NB4 (cell line): ENCODE results near the gene KLK3.

Experiments
- MYC ChIP-seq: IDR thresholded peaks from 2 replicates; pipeline ENCODE4 v1.6.1; 2011; ENCODE audit warnings: low read depth, low read length
- POLR2A ChIP-seq: IDR thresholded peaks from 2 replicates; pipeline ENCODE4 v1.6.1; 2011; ENCODE audit warnings: mild to moderate bottlenecking; ENCODE audit not compliant: insufficient read length; ENCODE audit errors: extremely low read depth
- TF ChIP-seq, protein P1 (sequence below): IDR thresholded peaks from one replicate; pipeline ENCODE4 v1.5.1; 2012; ENCODE audit warnings: low read depth, low read length
- TF ChIP-seq, protein P2 (sequence below): IDR thresholded peaks from 2 replicates; pipeline ENCODE4 v1.6.1; 2011; ENCODE audit warnings: low read depth, low read length

DNA sequence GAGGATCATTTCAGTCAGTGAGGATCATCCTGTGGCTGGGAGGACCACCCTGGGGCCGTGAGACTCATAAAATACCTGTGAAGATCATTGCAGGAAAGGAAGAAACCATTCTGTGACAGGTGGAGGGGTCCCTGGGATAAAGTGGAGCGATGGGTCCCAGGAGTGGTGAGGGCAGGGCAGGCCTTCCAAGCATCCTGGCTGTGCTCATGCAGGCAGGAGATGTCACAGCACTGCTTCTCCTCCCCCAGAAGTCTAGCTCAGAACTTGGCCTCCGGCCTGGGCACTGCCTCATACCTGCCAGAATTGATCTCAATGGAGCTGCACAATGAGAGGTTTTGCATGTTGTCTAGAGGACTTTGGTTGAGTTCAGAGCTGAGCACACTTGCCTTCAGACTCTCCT, 42.2 kb upstream of the KLK3 start:
- TF ChIP-seq, protein P1, sequence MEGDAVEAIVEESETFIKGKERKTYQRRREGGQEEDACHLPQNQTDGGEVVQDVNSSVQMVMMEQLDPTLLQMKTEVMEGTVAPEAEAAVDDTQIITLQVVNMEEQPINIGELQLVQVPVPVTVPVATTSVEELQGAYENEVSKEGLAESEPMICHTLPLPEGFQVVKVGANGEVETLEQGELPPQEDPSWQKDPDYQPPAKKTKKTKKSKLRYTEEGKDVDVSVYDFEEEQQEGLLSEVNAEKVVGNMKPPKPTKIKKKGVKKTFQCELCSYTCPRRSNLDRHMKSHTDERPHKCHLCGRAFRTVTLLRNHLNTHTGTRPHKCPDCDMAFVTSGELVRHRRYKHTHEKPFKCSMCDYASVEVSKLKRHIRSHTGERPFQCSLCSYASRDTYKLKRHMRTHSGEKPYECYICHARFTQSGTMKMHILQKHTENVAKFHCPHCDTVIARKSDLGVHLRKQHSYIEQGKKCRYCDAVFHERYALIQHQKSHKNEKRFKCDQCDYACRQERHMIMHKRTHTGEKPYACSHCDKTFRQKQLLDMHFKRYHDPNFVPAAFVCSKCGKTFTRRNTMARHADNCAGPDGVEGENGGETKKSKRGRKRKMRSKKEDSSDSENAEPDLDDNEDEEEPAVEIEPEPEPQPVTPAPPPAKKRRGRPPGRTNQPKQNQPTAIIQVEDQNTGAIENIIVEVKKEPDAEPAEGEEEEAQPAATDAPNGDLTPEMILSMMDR, result no peak
- TF ChIP-seq MYC, result no peak
- TF ChIP-seq POLR2A, result no peak
- TF ChIP-seq, protein P2, sequence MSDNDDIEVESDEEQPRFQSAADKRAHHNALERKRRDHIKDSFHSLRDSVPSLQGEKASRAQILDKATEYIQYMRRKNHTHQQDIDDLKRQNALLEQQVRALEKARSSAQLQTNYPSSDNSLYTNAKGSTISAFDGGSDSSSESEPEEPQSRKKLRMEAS, result no peak
